GM23338 (cell line): ENCODE data around the gene IER5.

Experiments
- CTCF ChIP-seq, 2 experiments: fragments of 200-600 bp in 1 of 2; sonication (generic) in 1 of 2; conservative IDR thresholded peaks; 2 replicates each; pipeline versions ENCODE4 v1.5.1 to v1.6.1; 2016 to 2017; ENCODE audit warnings: antibody characterized with exemption in 2 of 2, low read depth in 2 of 2, mild to moderate bottlenecking in 2 of 2, moderate library complexity in 1 of 2
- EZH2 ChIP-seq: fragments of 200-600 bp; sonication (generic); IDR thresholded peaks from one replicate; pipeline ENCODE4 v1.8.0; 2017; ENCODE audit warnings: antibody characterized with exemption, mild to moderate bottlenecking, low read depth; ENCODE audit not compliant: unreplicated experiment
- POLR2AphosphoS5 ChIP-seq: IDR thresholded peaks from 2 replicates; pipeline ENCODE4 v1.6.1; 2016; ENCODE audit warnings: antibody characterized with exemption, low read depth
- STAT1 ChIP-seq: IDR thresholded peaks from one replicate; pipeline ENCODE4 v1.6.1; 2016; ENCODE audit warnings: antibody characterized with exemption; ENCODE audit not compliant: unreplicated experiment
- ZNF114 ChIP-seq: fragments of 250-450 bp; sonication (Bioruptor Pico); IDR thresholded peaks from 2 replicates; pipeline ENCODE4 v1.5.0; 2020; ENCODE audit warnings: mild to moderate bottlenecking, moderate library complexity

- TF ChIP-seq CTCF (conservative IDR thresholded peaks at IDR 0.05; ENCODE audit: low read depth in 2 of 2) = no peak
- no peak for TF ChIP-seq POLR2AphosphoS5
- TF ChIP-seq EZH2 = no peak
- no peak for TF ChIP-seq ZNF114
- no peak for TF ChIP-seq STAT1
Observed at GRCh38 chr1:181092056-181092455, 3.6 kb downstream of the IER5 start.
